ENCODE measurements around the gene SH2D4B.
"Not testable (repeated sequence)": the region's sequence is repeated elsewhere in the genome, so short reads cannot be mapped to it uniquely, and the experiment has no call there.

The SH2D4B gene

GRCh38 chr10:80542652-80543318 lies 5.1 kb downstream of the SH2D4B start:
- DNase-seq (ENCODE audit: low read depth), result no peak

GRCh38 chr10:80543319-80543672 lies 5.6 kb downstream of the SH2D4B start:
- not testable (repeated sequence) for DNase-seq (ENCODE audit: low read depth)

- DNase-seq (ENCODE audit: low read depth), result no peak
These were observed 6.7 kb downstream of the SH2D4B start for GRCh38 chr10:80544316-80544953.

GRCh38 chr10:80545258-80545881 lies 7.7 kb downstream of the SH2D4B start:
- no peak for DNase-seq (ENCODE audit: low read depth)

- no peak for DNase-seq (ENCODE audit: low read depth)
These were observed 14.5 kb downstream of the SH2D4B start for GRCh38 chr10:80552151-80552646.

GRCh38 chr10:80553436-80553835 lies 15.7 kb downstream of the SH2D4B start:
- DNase-seq (ENCODE audit: low read depth), result no peak

GRCh38 chr10:80554050-80554449 lies 16.3 kb downstream of the SH2D4B start:
- DNase-seq (ENCODE audit: low read depth), result no peak

- no peak for DNase-seq (ENCODE audit: low read depth)
These were observed 17.7 kb downstream of the SH2D4B start for GRCh38 chr10:80555415-80555814.

GRCh38 chr10:80561950-80562349 lies 24.2 kb downstream of the SH2D4B start:
- no peak for DNase-seq (ENCODE audit: low read depth)

- no peak for DNase-seq (ENCODE audit: low read depth)
These were observed 29.6 kb downstream of the SH2D4B start for GRCh38 chr10:80567292-80567691.

- no peak for DNase-seq (ENCODE audit: low read depth)
These were observed 31.6 kb downstream of the SH2D4B start for GRCh38 chr10:80569131-80569895.

GRCh38 chr10:80571352-80571751 lies 33.6 kb downstream of the SH2D4B start:
- no peak for DNase-seq (ENCODE audit: low read depth)

- no peak for DNase-seq (ENCODE audit: low read depth)
These were observed 41.6 kb downstream of the SH2D4B start for GRCh38 chr10:80579181-80579763.

- no peak for DNase-seq (ENCODE audit: low read depth)
These were observed 42.3 kb downstream of the SH2D4B start for GRCh38 chr10:80579849-80580637.

GRCh38 chr10:80580638-80581468 lies 43.2 kb downstream of the SH2D4B start:
- no peak for DNase-seq (ENCODE audit: low read depth)

- DNase-seq (ENCODE audit: low read depth), result no peak
These were observed 43.8 kb downstream of the SH2D4B start for GRCh38 chr10:80581469-80581835.

- no peak for DNase-seq (ENCODE audit: low read depth)
These were observed 44.7 kb downstream of the SH2D4B start for GRCh38 chr10:80582286-80582960.

GRCh38 chr10:80583685-80584084 lies 46.0 kb downstream of the SH2D4B start:
- no peak for DNase-seq (ENCODE audit: low read depth)

- no peak for DNase-seq (ENCODE audit: low read depth)
These were observed 48.1 kb downstream of the SH2D4B start for GRCh38 chr10:80585812-80586211.

GRCh38 chr10:80588546-80588945 lies 50.8 kb downstream of the SH2D4B start:
- DNase-seq (ENCODE audit: low read depth), result no peak

Data from EH (cell line).